ENCODE results near the gene ACP6.

- TF ChIP-seq POLR2AphosphoS5 (IDR thresholded peaks at IDR 0.05; ENCODE audit: low read depth, low read length) (no peak), CTCF (IDR thresholded peaks at IDR 0.05) (no peak), SIN3A (IDR thresholded peaks at IDR 0.05; ENCODE audit: borderline replicate concordance, insufficient read depth, low read depth, low read length) (no peak), TCF7L2 (IDR thresholded peaks at IDR 0.05; ENCODE audit: low read depth, low read length) (no peak)
Measured at GRCh38 chr1:147647796-147648633, 22.3 kb downstream of the ACP6 start.

Data from Panc1 (cell line).